Astrocyte (in vitro differentiated cells and primary cell): ENCODE measurements around the gene AGPAT1. TPM values are rescaled to one million over a fixed set of nuclear protein-coding genes. Genes with fewer than 3 reads are reported as not detected.

ENCODE experiments used
- DNase-seq: peaks from one replicate; pipeline ENCODE4 v3.0.0-alpha.2; 2010; ENCODE audit warnings: low read depth
- FAIRE-seq: peaks from 2 replicates; lab custom pipeline; 2011; peaks lifted over from hg19 to GRCh38; lab: Jason Lieb, UNC
- H2AFZ ChIP-seq: 2 replicates; pipeline ENCODE4 v1.6.0; 2012; ENCODE audit warnings: low read depth, low read length, inconsistent platforms
- H3K27ac ChIP-seq: 2 replicates; pipeline ENCODE4 v1.5.1; 2011; ENCODE audit warnings: low read depth, low read length, inconsistent platforms
- H3K27me3 ChIP-seq: 2 replicates; pipeline ENCODE4 v1.6.0; 2011; ENCODE audit warnings: low read length, inconsistent platforms; ENCODE audit not compliant: insufficient read depth
- H3K36me3 ChIP-seq: 2 replicates; pipeline ENCODE4 v1.5.1; 2011; ENCODE audit warnings: low read length, inconsistent platforms; ENCODE audit not compliant: insufficient read depth
- H3K4me1 ChIP-seq: 2 replicates; pipeline ENCODE4 v1.5.1; 2011; ENCODE audit warnings: low read length, inconsistent platforms; ENCODE audit not compliant: insufficient read depth
- H3K4me2 ChIP-seq: 2 replicates; pipeline ENCODE4 v1.6.0; 2012; ENCODE audit warnings: low read length, inconsistent platforms
- H3K4me3 ChIP-seq: 2 replicates; pipeline ENCODE4 v1.5.1; 2011; ENCODE audit warnings: low read depth, mild to moderate bottlenecking, low read length, inconsistent platforms; ENCODE audit not compliant: insufficient read depth
- H3K79me2 ChIP-seq: 2 replicates; pipeline ENCODE4 v1.6.0; 2012; ENCODE audit warnings: mild to moderate bottlenecking, low read length, inconsistent platforms; ENCODE audit not compliant: insufficient read depth
- H3K9ac ChIP-seq: 2 replicates; pipeline ENCODE4 v1.6.0; 2012; ENCODE audit warnings: mild to moderate bottlenecking, low read length, inconsistent platforms
- H3K9me3 ChIP-seq: 2 replicates; pipeline ENCODE4 v1.5.1; 2012; ENCODE audit warnings: low read depth, mild to moderate bottlenecking, low read length, inconsistent platforms; ENCODE audit not compliant: insufficient read depth
- H4K20me1 ChIP-seq: 2 replicates; pipeline ENCODE4 v1.6.0; 2012; ENCODE audit warnings: low read length, inconsistent platforms; ENCODE audit not compliant: insufficient read depth
- H3K27ac Mint-ChIP-seq: one replicate; pipeline ENCODE4 v1.8.0; 2021; ENCODE audit warnings: mild to moderate bottlenecking, mixed read lengths; ENCODE audit not compliant: unreplicated experiment
- H3K27me3 Mint-ChIP-seq: one replicate; pipeline ENCODE4 v1.8.0; 2021; ENCODE audit warnings: low read depth, mixed read lengths; ENCODE audit not compliant: unreplicated experiment
- H3K36me3 Mint-ChIP-seq: one replicate; pipeline ENCODE4 v1.8.0; 2021; ENCODE audit warnings: low read depth, mixed read lengths; ENCODE audit not compliant: unreplicated experiment
- H3K4me1 Mint-ChIP-seq: one replicate; pipeline ENCODE4 v1.8.0; 2021; ENCODE audit warnings: low read depth, mixed read lengths; ENCODE audit not compliant: unreplicated experiment
- H3K4me3 Mint-ChIP-seq: one replicate; pipeline ENCODE4 v1.8.0; 2021; ENCODE audit warnings: mild to moderate bottlenecking, moderate library complexity, mixed read lengths; ENCODE audit not compliant: unreplicated experiment
- H3K9me3 Mint-ChIP-seq: one replicate; pipeline ENCODE4 v1.8.0; 2021; ENCODE audit warnings: mild to moderate bottlenecking, mixed read lengths; ENCODE audit not compliant: unreplicated experiment
- CTCF ChIP-seq: IDR thresholded peaks from 2 replicates; pipeline ENCODE4 v1.5.1; 2011; ENCODE audit warnings: low read depth, mild to moderate bottlenecking, inconsistent platforms, low read length, moderate library complexity; ENCODE audit not compliant: insufficient read depth
- EZH2 ChIP-seq: IDR thresholded peaks from 2 replicates; pipeline ENCODE4 v1.6.1; 2012; ENCODE audit warnings: mild to moderate bottlenecking, low read length, inconsistent platforms; ENCODE audit not compliant: insufficient read depth
- total RNA-seq: library from RNA; stranded (reverse); gene quantifications from 2 replicates; pipeline ENCODE4 v1.2.1, GENCODE V29; 2021

Gene AGPAT1
- total RNA-seq, 1 donor from 2014 or later: 94.8 TPM

DNA sequence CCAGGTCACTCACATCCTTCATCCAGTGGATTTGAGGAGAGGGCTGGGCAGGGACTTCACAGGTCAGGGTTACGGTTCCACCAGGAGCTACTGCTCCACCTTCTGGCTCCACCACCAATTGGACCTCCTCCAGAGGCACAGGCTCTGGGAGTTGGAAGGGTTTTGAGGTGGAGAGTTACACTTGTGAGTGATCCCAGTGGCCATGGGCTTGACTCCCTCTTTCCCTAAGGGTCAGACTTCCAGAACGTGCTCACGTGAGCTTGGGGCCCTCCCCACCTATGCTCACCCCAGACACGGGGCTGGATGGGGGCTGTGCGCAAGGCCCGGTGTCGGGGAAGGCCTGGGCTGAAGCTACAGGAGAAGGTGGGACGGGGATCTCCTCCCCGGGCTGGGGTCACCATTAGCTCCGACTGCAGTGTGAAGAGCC lies 6.7 kb upstream of the AGPAT1 start:
- Histone ChIP-seq H3K4me2 (no peak overlapping the region), H3K79me2 (peaks cover 19% of the 10 kb centered on the region), H3K9me3 (no peaks in the 10 kb centered on the region), H3K27me3 (no peaks in the 10 kb centered on the region), H3K9ac (no peak overlapping the region), H3K36me3 (peaks cover 18% of the 10 kb centered on the region), H3K27ac (no peak overlapping the region), H4K20me1 (no peaks in the 10 kb centered on the region), H2AFZ (no peak overlapping the region), H3K4me3 (no peak overlapping the region), H3K4me1 (peaks cover 11% of the 10 kb centered on the region)
- Mint-ChIP-seq H3K4me1 (peaks cover 25% of the 10 kb centered on the region), H3K9me3 (no peaks in the 10 kb centered on the region), H3K4me3 (no peak overlapping the region), H3K27me3 (no peaks in the 10 kb centered on the region), H3K36me3 (peaks cover 21% of the 10 kb centered on the region), H3K27ac (no peak overlapping the region)
- TF ChIP-seq EZH2: no peak
- no peak for TF ChIP-seq CTCF
- FAIRE-seq (no peak), DNase-seq (no peak)

DNA sequence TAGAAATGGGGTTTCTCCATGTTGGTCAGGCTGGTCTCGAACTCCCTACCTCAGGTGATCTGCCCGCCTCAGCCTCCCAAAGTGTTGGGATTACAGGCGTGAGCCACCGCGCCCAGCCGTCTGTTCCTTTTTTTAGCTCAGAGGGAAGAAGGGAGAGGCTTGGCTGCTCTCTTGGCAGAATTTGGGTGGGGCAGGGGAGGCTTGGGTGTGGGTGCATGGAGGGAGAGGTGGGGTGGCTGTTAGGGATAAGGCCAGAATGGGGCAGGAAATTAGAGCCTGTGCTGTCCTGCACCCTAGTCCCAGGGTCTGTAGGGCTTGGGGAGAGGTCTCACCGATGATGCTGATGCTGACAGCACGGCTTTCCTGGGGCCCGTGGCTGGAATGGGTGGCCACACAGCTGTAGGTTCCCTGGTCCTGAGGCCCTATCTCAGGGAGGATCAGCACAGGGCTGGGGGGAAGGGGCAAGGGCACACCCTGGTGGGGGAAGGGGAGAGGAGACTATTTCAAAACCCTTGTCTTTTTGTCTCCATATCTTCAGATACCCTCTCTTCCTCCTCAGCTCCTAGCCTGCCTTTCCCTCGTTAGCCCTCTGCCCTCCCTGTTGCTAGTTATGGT lies 6.1 kb upstream of the AGPAT1 start:
- Histone ChIP-seq H3K4me1 (peaks cover 15% of the 10 kb centered on the region), H3K36me3 (peaks cover 15% of the 10 kb centered on the region), H3K9me3 (no peaks in the 10 kb centered on the region), H3K27me3 (no peaks in the 10 kb centered on the region), H2AFZ (no peak overlapping the region), H3K4me3 (no peak overlapping the region), H4K20me1 (no peaks in the 10 kb centered on the region), H3K4me2 (no peak overlapping the region), H3K27ac (no peak overlapping the region), H3K9ac (no peak overlapping the region), H3K79me2 (peaks cover 13% of the 10 kb centered on the region)
- TF ChIP-seq EZH2 (no peak), CTCF (no peak)
- Mint-ChIP-seq H3K36me3 (peaks cover 16% of the 10 kb centered on the region), H3K27ac (no peak overlapping the region), H3K9me3 (no peaks in the 10 kb centered on the region), H3K4me1 (peaks cover 23% of the 10 kb centered on the region), H3K27me3 (no peaks in the 10 kb centered on the region), H3K4me3 (no peak overlapping the region)
- FAIRE-seq (no peak), DNase-seq (no peak)

DNA sequence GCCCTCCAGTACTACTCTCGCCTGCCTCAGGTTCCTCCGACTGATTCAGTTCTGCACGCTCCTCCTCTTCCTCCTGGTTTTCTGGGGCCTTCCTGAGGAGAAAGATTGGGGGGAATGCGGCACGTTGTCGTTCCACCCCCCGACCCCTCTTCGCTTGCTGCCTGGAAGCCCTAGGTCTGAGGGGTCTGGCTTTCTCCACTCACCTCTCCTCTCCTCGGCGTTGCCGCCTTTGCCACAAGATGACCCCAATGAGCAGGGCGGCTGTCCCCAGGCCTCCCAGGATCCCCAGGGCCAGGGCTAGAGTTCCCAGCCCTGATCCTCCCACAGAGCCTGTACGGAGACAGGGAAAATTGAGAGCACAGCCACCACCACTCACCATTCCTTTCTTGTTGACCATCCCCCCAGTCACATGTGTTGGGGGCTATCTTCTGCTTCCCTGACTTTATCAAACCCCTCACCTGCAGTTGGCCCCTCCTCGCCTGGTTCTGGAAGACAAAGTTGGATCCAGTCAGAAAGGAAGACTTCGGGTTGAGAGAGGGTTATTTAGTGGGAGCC lies 5.3 kb upstream of the AGPAT1 start:
- FAIRE-seq (no peak), DNase-seq (no peak)
- Mint-ChIP-seq H3K4me3 (no peak overlapping the region), H3K36me3 (peaks cover 11% of the 10 kb centered on the region), H3K27me3 (no peaks in the 10 kb centered on the region), H3K27ac (no peak overlapping the region), H3K9me3 (no peaks in the 10 kb centered on the region), H3K4me1 (peaks cover 25% of the 10 kb centered on the region)
- H3K27ac ChIP-seq: no peak overlapping the region
- no peaks in the 10 kb centered on the region for H3K27me3 ChIP-seq
- H3K4me2 ChIP-seq: no peak overlapping the region
- TF ChIP-seq CTCF (no peak), EZH2 (no peak)
- H3K4me3 ChIP-seq: no peak overlapping the region
- peaks cover 11% of the 10 kb centered on the region for H3K79me2 ChIP-seq
- peaks cover 11% of the 10 kb centered on the region for H3K36me3 ChIP-seq
- no peaks in the 10 kb centered on the region for H4K20me1 ChIP-seq
- no peak overlapping the region for H2AFZ ChIP-seq
- peaks cover 23% of the 10 kb centered on the region for H3K4me1 ChIP-seq
- H3K9me3 ChIP-seq: no peaks in the 10 kb centered on the region
- no peak overlapping the region for H3K9ac ChIP-seq
